Small intestine (tissue), 7 donors: ENCODE results near the gene CDH13. TPM values are rescaled to one million over a fixed set of nuclear protein-coding genes. Genes with fewer than 3 reads are reported as not detected.

Source experiments
- DNase-seq, 2 donors: peaks; one replicate each; pipeline versions ENCODE4 v3.0.0 to v3.0.0-alpha.2; 2013
- FAIRE-seq: peaks from 2 replicates; lab custom pipeline; 2012; peaks lifted over from hg19 to GRCh38; lab: Jason Lieb, UNC
- H3K27ac ChIP-seq, 3 donors: one replicate each; pipeline ENCODE4 v1.5.1; 2013; ENCODE audit warnings: low read length in 2 of 3, mild to moderate bottlenecking in 2 of 3, control low read depth in 1 of 3, inconsistent platforms in 1 of 3, low read depth in 1 of 3, moderate library complexity in 1 of 3
- H3K27me3 ChIP-seq, 3 donors: one replicate each; pipeline ENCODE4 v1.6.1; 2013; ENCODE audit warnings: low read length in 3 of 3, inconsistent platforms in 1 of 3; ENCODE audit not compliant: control insufficient read depth in 3 of 3, insufficient read depth in 3 of 3
- H3K36me3 ChIP-seq, 3 donors: one replicate each; pipeline ENCODE4 v1.6.1; 2013; ENCODE audit warnings: low read length in 3 of 3, inconsistent platforms in 1 of 3, low read depth in 1 of 3, mild to moderate bottlenecking in 1 of 3, moderate library complexity in 1 of 3; ENCODE audit not compliant: control insufficient read depth in 3 of 3, insufficient read depth in 2 of 3
- H3K4me1 ChIP-seq, 3 donors: one replicate each; pipeline ENCODE4 v1.6.1; 2013; ENCODE audit warnings: low read length in 2 of 3, inconsistent platforms in 1 of 3, low read depth in 1 of 3, mild to moderate bottlenecking in 1 of 3, moderate library complexity in 1 of 3; ENCODE audit not compliant: control insufficient read depth in 3 of 3, insufficient read depth in 2 of 3
- H3K4me3 ChIP-seq, 3 donors: one replicate each; pipeline ENCODE4 v1.5.1; 2013; ENCODE audit warnings: low read length in 3 of 3, control low read depth in 1 of 3, inconsistent platforms in 1 of 3, low read depth in 1 of 3, mild to moderate bottlenecking in 1 of 3, moderate library complexity in 1 of 3
- H3K9me3 ChIP-seq, 2 donors: one replicate each; pipeline ENCODE4 v1.6.1; 2013; ENCODE audit warnings: low read depth in 1 of 2, low read length in 1 of 2; ENCODE audit not compliant: control insufficient read depth in 2 of 2, insufficient read depth in 1 of 2
- WGBS, 3 donors: extraction: QIAGEN DNeasy Blood & Tissue Kit; methylation state at CpG; one replicate each; pipeline ENCODE4 v1.1.7; 2013; 5-methylcytosine and 5-hydroxymethylcytosine counted together
- polyA plus RNA-seq, 4 donors: library from polyadenylated mRNA; stranded (reverse) in 3 of 4; unstranded in 1 of 4; fragments of 200-250 nt in 3 of 4; fragments of 120-200 nt in 1 of 4; gene quantifications; one replicate each; pipeline versions ENCODE4 v1.2.1 to v1.2.3, GENCODE V29; 2013
- donor health status: healthy with polysubstance abuse.
- donor health status: control.
- donor health status: control.
- donor health status: Bipolar disorder and iron deficiency.
- donor health status: healthy.

Gene CDH13
- polyA plus RNA-seq, 4 donors = 0.27 to 15.0 (median 2.9) TPM; not detected in 1

GRCh38 chr16:83266848-83267553 is 640.2 kb downstream of the CDH13 start:
- no peaks in the 10 kb centered on the region for H3K27me3 ChIP-seq
- H3K4me3 ChIP-seq = no peak overlapping the region
- DNase-seq (no peak), FAIRE-seq (no peak)
- no peaks in the 10 kb centered on the region for H3K9me3 ChIP-seq
- no peaks in the 10 kb centered on the region for H3K4me1 ChIP-seq
- H3K36me3 ChIP-seq = no peaks in the 10 kb centered on the region
- no peak overlapping the region for H3K27ac ChIP-seq
- 72 to 80% (median 77%) methylated on average over 7 of the region's 7 CpGs for WGBS, 3 donors

DNA sequence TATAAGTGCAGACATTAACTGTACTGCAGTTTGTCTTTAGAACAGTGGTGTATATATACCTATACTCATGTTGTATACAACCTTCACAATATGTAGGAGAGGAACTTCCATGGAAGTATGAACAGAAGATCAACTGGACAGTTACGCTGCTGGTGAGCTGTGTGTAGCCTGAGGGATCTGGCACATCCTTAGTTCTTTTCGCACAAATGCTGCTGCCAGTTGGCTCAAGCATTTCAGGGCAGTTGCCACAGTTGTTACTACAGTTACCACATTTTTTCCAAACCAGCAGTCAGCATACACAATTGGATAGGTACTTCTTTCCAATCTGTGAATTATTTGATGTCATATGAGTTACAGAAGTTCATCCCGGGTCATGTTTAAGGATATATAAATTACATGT is 641.4 kb downstream of the CDH13 start:
- Histone ChIP-seq H3K9me3 (no peaks in the 10 kb centered on the region), H3K36me3 (no peaks in the 10 kb centered on the region), H3K4me3 (no peak overlapping the region), H3K27ac (no peak overlapping the region), H3K4me1 (no peaks in the 10 kb centered on the region), H3K27me3 (no peaks in the 10 kb centered on the region)
- no peak for DNase-seq
- FAIRE-seq = no peak
- 85 to 91% (median 87%) methylated on average over 3 of the region's 3 CpGs for WGBS, 3 donors

- no peak overlapping the region for H3K27ac ChIP-seq
- FAIRE-seq (no peak), DNase-seq (no peak)
- H3K4me3 ChIP-seq = no peak overlapping the region
- H3K9me3 ChIP-seq = no peaks in the 10 kb centered on the region
- no peaks in the 10 kb centered on the region for H3K36me3 ChIP-seq
- no peaks in the 10 kb centered on the region for H3K27me3 ChIP-seq
- no peaks in the 10 kb centered on the region for H3K4me1 ChIP-seq
Measured at GRCh38 chr16:83269048-83269447, 642.3 kb downstream of the CDH13 start.

GRCh38 chr16:83269541-83269940 is 642.8 kb downstream of the CDH13 start:
- H3K9me3 ChIP-seq = no peaks in the 10 kb centered on the region
- 62 to 77% (median 72%) methylated on average over 2 of the region's 2 CpGs for WGBS, 3 donors
- H3K36me3 ChIP-seq = no peaks in the 10 kb centered on the region
- H3K27me3 ChIP-seq = no peaks in the 10 kb centered on the region
- FAIRE-seq (no peak), DNase-seq (no peak)
- no peak overlapping the region for H3K27ac ChIP-seq
- H3K4me3 ChIP-seq = no peak overlapping the region
- H3K4me1 ChIP-seq = no peaks in the 10 kb centered on the region

DNA sequence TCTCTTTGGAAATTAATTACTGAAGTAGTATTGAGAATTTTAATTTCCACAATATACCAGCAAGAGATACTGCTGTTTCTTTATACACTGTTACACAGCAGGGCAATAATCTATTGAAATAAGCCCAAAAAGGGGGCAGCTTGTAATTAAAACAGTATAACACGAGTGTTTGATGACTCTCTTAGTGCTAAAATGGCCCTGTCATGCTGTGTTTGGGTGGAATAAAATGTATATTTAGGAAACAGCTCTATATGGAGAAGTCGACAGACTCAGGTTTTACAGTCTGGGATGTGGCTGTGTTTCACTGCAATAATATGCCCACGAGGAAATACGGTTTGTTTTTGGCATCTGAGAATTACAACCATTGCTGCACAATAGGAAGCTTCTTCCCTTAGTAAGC is 643.3 kb downstream of the CDH13 start:
- Histone ChIP-seq H3K36me3 (no peaks in the 10 kb centered on the region), H3K4me3 (no peak overlapping the region), H3K4me1 (no peaks in the 10 kb centered on the region), H3K27ac (no peak overlapping the region), H3K27me3 (no peaks in the 10 kb centered on the region), H3K9me3 (no peaks in the 10 kb centered on the region)
- no peak for FAIRE-seq
- DNase-seq = no peak
- WGBS, 3 donors = 61 to 73% (median 64%) methylated on average over 4 of the region's 4 CpGs

DNA sequence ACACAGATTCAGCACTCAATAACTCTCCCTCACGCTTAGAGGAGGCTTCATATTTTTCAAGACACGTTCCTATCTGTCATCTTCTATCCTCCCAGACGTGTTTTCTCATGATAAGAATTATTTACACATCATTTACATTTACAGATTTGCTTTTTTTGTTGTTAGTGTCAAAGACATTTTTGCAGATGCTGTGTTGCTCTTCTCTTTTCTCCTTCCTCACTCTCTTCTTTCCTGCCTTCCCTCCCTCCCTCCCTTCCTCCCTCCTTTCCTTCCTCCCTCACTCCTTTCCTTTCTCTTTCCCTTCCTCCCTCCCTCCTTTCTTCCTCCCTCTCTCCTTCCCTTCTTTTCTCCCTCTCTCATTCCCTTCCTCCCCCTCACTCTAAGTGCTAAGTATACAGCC is 643.9 kb downstream of the CDH13 start:
- Histone ChIP-seq H3K4me1 (no peaks in the 10 kb centered on the region), H3K27me3 (no peaks in the 10 kb centered on the region), H3K36me3 (no peaks in the 10 kb centered on the region), H3K27ac (no peak overlapping the region), H3K4me3 (no peak overlapping the region), H3K9me3 (no peaks in the 10 kb centered on the region)
- 19 to 49% (median 31%) methylated on average over 3 of the region's 3 CpGs for WGBS, 3 donors
- no peak for DNase-seq
- no peak for FAIRE-seq

GRCh38 chr16:83271123-83271522 is 644.4 kb downstream of the CDH13 start:
- no peak for DNase-seq
- no peaks in the 10 kb centered on the region for H3K36me3 ChIP-seq
- H3K9me3 ChIP-seq = no peaks in the 10 kb centered on the region
- 36 to 56% (median 56%) methylated on average over 2 of the region's 2 CpGs for WGBS, 3 donors
- FAIRE-seq = no peak
- no peak overlapping the region for H3K4me3 ChIP-seq
- H3K4me1 ChIP-seq = no peaks in the 10 kb centered on the region
- no peak overlapping the region for H3K27ac ChIP-seq
- no peaks in the 10 kb centered on the region for H3K27me3 ChIP-seq

- DNase-seq = no peak
- Histone ChIP-seq H3K27me3 (no peaks in the 10 kb centered on the region), H3K4me1 (no peaks in the 10 kb centered on the region), H3K9me3 (no peaks in the 10 kb centered on the region), H3K4me3 (no peak overlapping the region), H3K27ac (no peak overlapping the region), H3K36me3 (no peaks in the 10 kb centered on the region)
- 63 to 74% (median 64%) methylated on average over 5 of the region's 5 CpGs for WGBS, 3 donors
- no peak for FAIRE-seq
Measured at GRCh38 chr16:83271970-83272575, 645.3 kb downstream of the CDH13 start.

- Histone ChIP-seq H3K36me3 (no peaks in the 10 kb centered on the region), H3K4me1 (no peaks in the 10 kb centered on the region), H3K9me3 (no peaks in the 10 kb centered on the region), H3K27ac (no peak overlapping the region), H3K27me3 (no peaks in the 10 kb centered on the region), H3K4me3 (no peak overlapping the region)
- WGBS, 3 donors = 68 to 86% (median 73%) methylated on average over 4 of the region's 4 CpGs
- no peak for FAIRE-seq
- DNase-seq = no peak
Measured at GRCh38 chr16:83272843-83273242, 646.1 kb downstream of the CDH13 start.
